ENCODE results near the gene DAGLA. TPM values are rescaled to one million over a fixed set of nuclear protein-coding genes. Genes with fewer than 3 reads are reported as not detected.

Gene DAGLA
- total and polyA plus RNA-seq, 10 donors = 0.27 to 5.0 (median 3.3) TPM

GRCh38 chr11:61744609-61745156 lies 64.5 kb downstream of the DAGLA start:
- intact Hi-C loops (cut with DNase I; ENCODE audit: low total_unique reads) = no loop called here
- Histone ChIP-seq H3K27ac (no peak overlapping the region), H3K4me1 (peaks cover 0 to 21% (median 14%) of the 10 kb centered on the region in 6 donors), H3K27me3 (replicated peaks in 1 of 7) (peaks cover 0 to 18% (median 0%) of the 10 kb centered on the region in 7 donors), H3K9me3 (no peaks in the 10 kb centered on the region), H3K4me3 (no peak overlapping the region), H3K36me3 (peaks cover 0 to 28% (median 0%) of the 10 kb centered on the region in 6 donors)
- DNase-seq = no peak
- TF ChIP-seq CTCF (IDR thresholded peaks at IDR 0.05 in 8 of 11, conservative IDR thresholded peaks at IDR 0.05 in 3 of 11) = no peak
- no peak for TF ChIP-seq POLR2A (IDR thresholded peaks at IDR 0.05)
- TF ChIP-seq POLR2AphosphoS5 (IDR thresholded peaks at IDR 0.05) = no peak
- 85 to 97% (median 93%) methylated on average over 5 to 10 of the region's 10 CpGs for WGBS, 5 donors

GRCh38 chr11:61745781-61746441 lies 65.7 kb downstream of the DAGLA start:
- intact Hi-C loops (cut with DNase I; ENCODE audit: low total_unique reads) = no loop called here
- TF ChIP-seq CTCF (IDR thresholded peaks at IDR 0.05 in 8 of 11, conservative IDR thresholded peaks at IDR 0.05 in 3 of 11) (no peak), POLR2A (IDR thresholded peaks at IDR 0.05) (no peak), POLR2AphosphoS5 (IDR thresholded peaks at IDR 0.05) (no peak)
- peaks cover 0 to 19% (median 0%) of the 10 kb centered on the region in 6 donors for H3K36me3 ChIP-seq
- H3K4me1 ChIP-seq = peaks cover 0 to 21% (median 14%) of the 10 kb centered on the region in 6 donors
- no peak overlapping the region for H3K27ac ChIP-seq
- 83 to 88% (median 84%) methylated on average over 4 to 15 of the region's 15 CpGs for WGBS, 5 donors
- H3K9me3 ChIP-seq = no peaks in the 10 kb centered on the region
- no peak for DNase-seq
- H3K27me3 ChIP-seq (replicated peaks in 1 of 7) = peaks cover 0 to 30% (median 0%) of the 10 kb centered on the region in 7 donors
- H3K4me3 ChIP-seq = no peak overlapping the region

- WGBS, 5 donors = 82 to 92% (median 86%) methylated on average over 18 to 19 of the region's 19 CpGs
- Histone ChIP-seq H3K36me3 (peaks cover 0 to 16% (median 0%) of the 10 kb centered on the region in 6 donors), H3K4me3 (no peak overlapping the region), H3K9me3 (no peaks in the 10 kb centered on the region), H3K27me3 (replicated peaks in 1 of 7) (peaks cover 0 to 37% (median under 1%) of the 10 kb centered on the region in 7 donors), H3K27ac (no peak overlapping the region), H3K4me1 (peaks cover 0 to 21% (median 15%) of the 10 kb centered on the region in 6 donors)
- intact Hi-C loops (cut with DNase I; ENCODE audit: low total_unique reads) = no loop called here
- TF ChIP-seq CTCF (IDR thresholded peaks at IDR 0.05 in 8 of 11, conservative IDR thresholded peaks at IDR 0.05 in 3 of 11) = no peak
- no peak for TF ChIP-seq POLR2A (IDR thresholded peaks at IDR 0.05)
- no peak for TF ChIP-seq POLR2AphosphoS5 (IDR thresholded peaks at IDR 0.05)
- DNase-seq = no peak
Measured at GRCh38 chr11:61746442-61747191, 66.4 kb downstream of the DAGLA start.
